B cell (primary cell): Measurements from ENCODE around the gene CDRT15. TPM values are rescaled to one million over a fixed set of nuclear protein-coding genes. Genes with fewer than 3 reads are reported as not detected.

ENCODE experiments used
- ATAC-seq: fragments of 200-7000 bp; cut with Tn5 transposase; one replicate; pipeline ENCODE4 v1.10.0; 2021; ENCODE audit warnings: low read depth, mild to moderate bottlenecking, moderate number of reproducible peaks, moderate library complexity
- CTCF ChIA-PET: fragments of 350-600 bp; sonication (Branson Sonifier 250); formaldehyde crosslinking; loops from one replicate; lab custom pipeline; 2021; ENCODE audit warnings: antibody characterized with exemption, inconsistent platforms; lab: Charles Lee
- POLR2A ChIA-PET: fragments of 350-600 bp; sonication (Branson Sonifier 250); formaldehyde crosslinking; loops from one replicate; lab custom pipeline; 2021; ENCODE audit warnings: antibody characterized with exemption; lab: Charles Lee
- DNase-seq: peaks from one replicate; pipeline ENCODE4 v3.0.0; 2013
- H2AFZ ChIP-seq: 2 replicates; pipeline ENCODE4 v1.6.1; 2012; ENCODE audit warnings: mild to moderate bottlenecking, low read depth, low read length; ENCODE audit not compliant: insufficient read depth, poor library complexity, severe bottlenecking
- H3K27ac ChIP-seq, 2 donors: 1 replicate in 1 of 2; 2 replicates in 1 of 2; pipeline ENCODE4 v1.5.1; 2012 to 2013; ENCODE audit warnings: low read length in 2 of 2, mild to moderate bottlenecking in 2 of 2, moderate library complexity in 1 of 2
- H3K27me3 ChIP-seq, 4 experiments: fragments of 200-600 bp in 1 of 4; sonication (generic) in 1 of 4; replicated peaks in 1 of 4; 1 replicate in 2 of 4; 2 replicates in 2 of 4; pipeline versions ENCODE4 v1.6.1 to v1.7.0; 2013 to 2016; ENCODE audit warnings: low read length in 3 of 4, mild to moderate bottlenecking in 2 of 4, mixed read lengths in 1 of 4, moderate library complexity in 1 of 4; ENCODE audit not compliant: insufficient read depth in 4 of 4, control insufficient read depth in 3 of 4; ENCODE audit errors: control extremely low read depth in 1 of 4
- H3K36me3 ChIP-seq, 2 experiments: replicated peaks in 1 of 2; 1 replicate in 1 of 2; 2 replicates in 1 of 2; pipeline versions ENCODE4 v1.6.1 to v1.7.1; 2013; ENCODE audit warnings: low read length in 1 of 2; ENCODE audit not compliant: insufficient read depth in 2 of 2, control insufficient read depth in 1 of 2; ENCODE audit errors: control extremely low read depth in 1 of 2, extremely low read depth in 1 of 2
- H3K4me1 ChIP-seq, 2 donors: fragments of 200-600 bp in 1 of 2; sonication (generic) in 1 of 2; 1 replicate in 1 of 2; 2 replicates in 1 of 2; pipeline versions ENCODE4 v1.5.1 to v1.6.1; 2013 to 2017; ENCODE audit warnings: low read length in 2 of 2; ENCODE audit not compliant: control insufficient read depth in 2 of 2, insufficient read depth in 2 of 2
- H3K4me2 ChIP-seq: replicated peaks from 2 replicates; pipeline ENCODE3; 2012; ENCODE audit warnings: mild to moderate bottlenecking, low read depth, low read length; ENCODE audit not compliant: poor library complexity, severe bottlenecking
- H3K4me3 ChIP-seq, 5 experiments: fragments of 200-600 bp in 1 of 5; sonication (generic) in 1 of 5; 1 replicate in 3 of 5; 2 replicates in 2 of 5; pipeline versions ENCODE4 v1.5.1 to v1.7.0; 2011 to 2016; ENCODE audit warnings: low read length in 4 of 5, mild to moderate bottlenecking in 4 of 5, low read depth in 2 of 5, control low read depth in 1 of 5, moderate library complexity in 1 of 5; ENCODE audit not compliant: insufficient read depth in 1 of 5; ENCODE audit errors: control extremely low read depth in 1 of 5, extremely low read depth in 1 of 5
- H3K79me2 ChIP-seq: fragments of 200-600 bp; sonication (generic); one replicate; pipeline ENCODE4 v1.6.0; 2016; ENCODE audit warnings: low read length; ENCODE audit not compliant: control insufficient read depth, insufficient read depth
- H3K9ac ChIP-seq: fragments of 200-600 bp; sonication (generic); 2 replicates; pipeline ENCODE4 v1.6.1; 2017; ENCODE audit warnings: mild to moderate bottlenecking, low read length, moderate library complexity
- H3K9me3 ChIP-seq, 3 donors: one replicate each; pipeline versions ENCODE4 v1.6.1 to v1.7.1; 2013; ENCODE audit warnings: low read length in 2 of 3; ENCODE audit not compliant: control insufficient read depth in 2 of 3, insufficient read depth in 1 of 3; ENCODE audit errors: control extremely low read depth in 1 of 3
- H4K20me1 ChIP-seq: 2 replicates; pipeline ENCODE4 v1.6.0; 2012; ENCODE audit warnings: mild to moderate bottlenecking, low read length; ENCODE audit not compliant: insufficient read depth, control insufficient read depth, poor library complexity, severe bottlenecking
- H3K27ac Mint-ChIP-seq: one replicate; pipeline ENCODE4 v1.8.0; 2021; ENCODE audit warnings: mixed read lengths
- H3K27me3 Mint-ChIP-seq: one replicate; pipeline ENCODE4 v1.8.0; 2021; ENCODE audit warnings: mixed read lengths
- H3K4me1 Mint-ChIP-seq: one replicate; pipeline ENCODE4 v1.8.0; 2021; ENCODE audit warnings: mixed read lengths
- H3K4me3 Mint-ChIP-seq: one replicate; pipeline ENCODE4 v1.8.0; 2021; ENCODE audit warnings: mixed read lengths
- H3K9me3 Mint-ChIP-seq: one replicate; pipeline ENCODE4 v1.8.0; 2022; ENCODE audit warnings: mixed read lengths; ENCODE audit not compliant: insufficient read depth
- EZH2 ChIP-seq: IDR thresholded peaks from 2 replicates; pipeline ENCODE4 v1.6.1; 2012; ENCODE audit warnings: borderline replicate concordance, low read depth, mild to moderate bottlenecking, moderate library complexity, low read length; ENCODE audit not compliant: insufficient read depth, poor library complexity, severe bottlenecking
- WGBS: methylation state at CpG from one replicate; pipeline ENCODE4 v1.1.5; 2013; ENCODE audit warnings: missing lambda C conversion rate; ENCODE audit not compliant: insufficient coverage; 5-methylcytosine and 5-hydroxymethylcytosine counted together
- intact Hi-C: fragments of 100-400 bp; cut with micrococcal nuclease; formaldehyde crosslinking; loops from one replicate; pipeline ENCODE4 v1.10.0; 2022
- polyA plus RNA-seq: library from polyadenylated mRNA; depleted of rRNA; stranded (reverse); fragments of >200 nt; gene quantifications from 2 replicates; pipeline ENCODE4 v1.2.3, GENCODE V29; 2012
- total RNA-seq, 2 donors: library from RNA; stranded (reverse); fragments of 120-200 nt in 1 of 2; gene quantifications; 1 replicate in 1 of 2; 2 replicates in 1 of 2; pipeline versions ENCODE4 v1.2.3 to v1.2.4, GENCODE V29; 2013 to 2022
- TF ChIP-seq, protein P1 (sequence below): fragments of 200-600 bp; IDR thresholded peaks from one replicate; pipeline ENCODE4 v1.8.0; 2022; ENCODE audit warnings: antibody characterized with exemption, mild to moderate bottlenecking

CDRT15 gene
- total and polyA plus RNA-seq, 2 donors (not counting 1 experiment from before 2014, with no cell fraction given), result not detected

DNA sequence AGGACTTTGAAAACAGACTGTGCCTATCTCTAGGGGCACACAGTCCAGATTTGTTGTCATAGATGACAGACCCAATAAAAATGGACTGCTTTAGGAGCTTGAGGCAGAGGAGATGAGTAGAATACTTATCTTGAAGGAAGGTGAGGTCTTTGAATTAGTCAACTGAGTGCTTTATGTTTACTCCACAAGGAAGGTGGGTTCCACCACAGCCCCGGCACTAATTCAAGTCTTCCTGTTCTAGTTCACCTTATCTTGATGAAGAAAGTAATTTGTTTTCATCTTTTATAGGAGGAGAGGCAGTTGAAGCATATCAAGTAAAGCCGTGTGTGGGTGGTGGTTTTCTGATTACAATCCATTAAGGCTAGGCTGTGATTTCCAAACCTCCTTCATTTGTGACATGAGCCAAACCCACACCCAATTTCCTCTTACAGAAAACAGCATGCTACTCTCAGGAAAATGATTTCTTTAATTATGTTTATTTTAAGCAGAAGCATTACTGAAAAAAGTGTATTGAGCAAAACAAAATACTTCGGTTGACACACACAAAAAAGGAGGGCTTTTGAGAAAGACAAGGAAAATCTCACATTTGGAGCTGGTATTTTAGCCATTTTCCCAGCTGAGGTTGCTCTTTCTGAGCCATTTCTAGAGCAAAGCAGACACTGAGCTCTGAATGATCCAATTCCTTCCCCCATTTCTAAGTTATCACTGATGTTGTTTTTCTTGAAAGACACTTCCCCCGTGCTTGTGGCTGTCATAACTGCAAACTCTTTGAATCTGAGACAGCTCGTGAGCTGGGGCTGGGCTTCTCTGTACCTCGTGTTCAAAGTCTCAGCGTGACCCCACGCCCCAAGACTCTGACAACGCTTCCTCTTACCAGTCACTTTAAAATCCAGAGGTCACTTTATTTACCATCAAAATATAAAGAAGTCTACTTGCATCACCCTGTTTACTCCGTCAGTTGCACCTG is 35.4 kb downstream of the CDRT15 start:
- H3K9me3 ChIP-seq, result peaks cover 0 to 1% (median 0%) of the 10 kb centered on the region in 3 donors
- peaks cover under 1 to 6% of the 10 kb centered on the region in 2 donors for H3K4me1 ChIP-seq
- no peak overlapping the region for H3K4me2 ChIP-seq
- H3K27me3 ChIP-seq, result peaks cover 0 to 8% (median 1%) of the 10 kb centered on the region in 4 experiments
- Mint-ChIP-seq H3K4me3 (no peak overlapping the region), H3K4me1 (peaks cover 4% of the 10 kb centered on the region), H3K27me3 (peaks cover 13% of the 10 kb centered on the region), H3K27ac (no peak overlapping the region), H3K9me3 (no peaks in the 10 kb centered on the region)
- intact Hi-C loops, result no loop called here
- no peak for TF ChIP-seq EZH2
- TF ChIP-seq, protein P1, sequence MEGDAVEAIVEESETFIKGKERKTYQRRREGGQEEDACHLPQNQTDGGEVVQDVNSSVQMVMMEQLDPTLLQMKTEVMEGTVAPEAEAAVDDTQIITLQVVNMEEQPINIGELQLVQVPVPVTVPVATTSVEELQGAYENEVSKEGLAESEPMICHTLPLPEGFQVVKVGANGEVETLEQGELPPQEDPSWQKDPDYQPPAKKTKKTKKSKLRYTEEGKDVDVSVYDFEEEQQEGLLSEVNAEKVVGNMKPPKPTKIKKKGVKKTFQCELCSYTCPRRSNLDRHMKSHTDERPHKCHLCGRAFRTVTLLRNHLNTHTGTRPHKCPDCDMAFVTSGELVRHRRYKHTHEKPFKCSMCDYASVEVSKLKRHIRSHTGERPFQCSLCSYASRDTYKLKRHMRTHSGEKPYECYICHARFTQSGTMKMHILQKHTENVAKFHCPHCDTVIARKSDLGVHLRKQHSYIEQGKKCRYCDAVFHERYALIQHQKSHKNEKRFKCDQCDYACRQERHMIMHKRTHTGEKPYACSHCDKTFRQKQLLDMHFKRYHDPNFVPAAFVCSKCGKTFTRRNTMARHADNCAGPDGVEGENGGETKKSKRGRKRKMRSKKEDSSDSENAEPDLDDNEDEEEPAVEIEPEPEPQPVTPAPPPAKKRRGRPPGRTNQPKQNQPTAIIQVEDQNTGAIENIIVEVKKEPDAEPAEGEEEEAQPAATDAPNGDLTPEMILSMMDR, result no peak
- no peaks in the 10 kb centered on the region for H3K79me2 ChIP-seq
- ChIA-PET CTCF (no interaction called here), POLR2A (no interaction called here)
- H3K36me3 ChIP-seq, result peaks cover 0 to 6% of the 10 kb centered on the region in 2 experiments
- no peak for ATAC-seq
- DNase-seq, result no peak
- no peak overlapping the region for H2AFZ ChIP-seq
- no peak overlapping the region for H3K27ac ChIP-seq
- H3K4me3 ChIP-seq, result no peak overlapping the region
- H4K20me1 ChIP-seq, result peaks cover 36% of the 10 kb centered on the region
- H3K9ac ChIP-seq, result no peak overlapping the region
- WGBS, result 89% methylated on average over 7 of the region's 10 CpGs

DNA sequence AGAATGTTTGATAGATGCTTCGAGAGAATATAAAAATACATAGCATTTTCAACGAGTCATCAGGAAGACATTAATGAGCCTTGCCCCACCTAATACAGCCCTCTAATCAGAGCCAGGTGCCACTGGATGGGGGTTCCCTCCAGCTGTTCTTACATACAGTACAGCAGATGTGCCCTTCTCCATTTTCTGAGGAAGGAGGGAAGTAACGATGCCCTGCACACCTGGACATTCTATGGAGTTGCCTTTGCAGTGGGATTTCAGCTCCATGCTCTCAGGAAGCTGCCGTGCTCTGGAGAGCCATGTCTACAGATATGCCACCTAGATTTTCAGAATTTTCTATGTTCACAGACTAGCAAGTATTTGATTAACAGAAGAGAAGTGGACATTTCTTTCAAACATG is 36.3 kb downstream of the CDRT15 start:
- intact Hi-C loops, result no loop called here
- Histone ChIP-seq H3K9me3 (peaks cover 0 to 1% (median 0%) of the 10 kb centered on the region in 3 donors), H3K4me2 (no peak overlapping the region), H3K27ac (no peak overlapping the region), H3K4me3 (no peak overlapping the region), H3K9ac (no peak overlapping the region), H3K27me3 (peaks cover 0 to 8% (median 1%) of the 10 kb centered on the region in 4 experiments), H3K79me2 (no peaks in the 10 kb centered on the region), H2AFZ (no peak overlapping the region), H3K4me1 (peaks cover 3 to 10% of the 10 kb centered on the region in 2 donors), H4K20me1 (peaks cover 44% of the 10 kb centered on the region), H3K36me3 (peaks cover 0 to 3% of the 10 kb centered on the region in 2 experiments)
- Mint-ChIP-seq H3K4me3 (no peak overlapping the region), H3K9me3 (no peaks in the 10 kb centered on the region), H3K27me3 (peaks cover 13% of the 10 kb centered on the region), H3K27ac (no peak overlapping the region), H3K4me1 (peaks cover 9% of the 10 kb centered on the region)
- WGBS, result 92% methylated on average over 2 of the region's 4 CpGs
- ATAC-seq (no peak), DNase-seq (no peak)
- CTCF ChIA-PET, result no interaction called here
- TF ChIP-seq, protein P1, result no peak
- no peak for TF ChIP-seq EZH2
- POLR2A ChIA-PET, result no interaction called here
